Astrocyte (in vitro differentiated cells and primary cell): ENCODE measurements around the gene GFPT2. TPM values are rescaled to one million over a fixed set of nuclear protein-coding genes. Genes with fewer than 3 reads are reported as not detected.
A peak's percentile ranks its signal among the peaks of the same experiment; 100 is the strongest.

Experiments
- DNase-seq: peaks from one replicate; pipeline ENCODE4 v3.0.0-alpha.2; 2010; ENCODE audit warnings: low read depth
- FAIRE-seq: peaks from 2 replicates; lab custom pipeline; 2011; peaks lifted over from hg19 to GRCh38; lab: Jason Lieb, UNC
- H2AFZ ChIP-seq: 2 replicates; pipeline ENCODE4 v1.6.0; 2012; ENCODE audit warnings: low read depth, low read length, inconsistent platforms
- H3K27ac ChIP-seq: 2 replicates; pipeline ENCODE4 v1.5.1; 2011; ENCODE audit warnings: low read depth, low read length, inconsistent platforms
- H3K27me3 ChIP-seq: 2 replicates; pipeline ENCODE4 v1.6.0; 2011; ENCODE audit warnings: low read length, inconsistent platforms; ENCODE audit not compliant: insufficient read depth
- H3K36me3 ChIP-seq: 2 replicates; pipeline ENCODE4 v1.5.1; 2011; ENCODE audit warnings: low read length, inconsistent platforms; ENCODE audit not compliant: insufficient read depth
- H3K4me1 ChIP-seq: 2 replicates; pipeline ENCODE4 v1.5.1; 2011; ENCODE audit warnings: low read length, inconsistent platforms; ENCODE audit not compliant: insufficient read depth
- H3K4me2 ChIP-seq: 2 replicates; pipeline ENCODE4 v1.6.0; 2012; ENCODE audit warnings: low read length, inconsistent platforms
- H3K4me3 ChIP-seq: 2 replicates; pipeline ENCODE4 v1.5.1; 2011; ENCODE audit warnings: low read depth, mild to moderate bottlenecking, low read length, inconsistent platforms; ENCODE audit not compliant: insufficient read depth
- H3K79me2 ChIP-seq: 2 replicates; pipeline ENCODE4 v1.6.0; 2012; ENCODE audit warnings: mild to moderate bottlenecking, low read length, inconsistent platforms; ENCODE audit not compliant: insufficient read depth
- H3K9ac ChIP-seq: 2 replicates; pipeline ENCODE4 v1.6.0; 2012; ENCODE audit warnings: mild to moderate bottlenecking, low read length, inconsistent platforms
- H3K9me3 ChIP-seq: 2 replicates; pipeline ENCODE4 v1.5.1; 2012; ENCODE audit warnings: low read depth, mild to moderate bottlenecking, low read length, inconsistent platforms; ENCODE audit not compliant: insufficient read depth
- H4K20me1 ChIP-seq: 2 replicates; pipeline ENCODE4 v1.6.0; 2012; ENCODE audit warnings: low read length, inconsistent platforms; ENCODE audit not compliant: insufficient read depth
- H3K27ac Mint-ChIP-seq: one replicate; pipeline ENCODE4 v1.8.0; 2021; ENCODE audit warnings: mild to moderate bottlenecking, mixed read lengths; ENCODE audit not compliant: unreplicated experiment
- H3K27me3 Mint-ChIP-seq: one replicate; pipeline ENCODE4 v1.8.0; 2021; ENCODE audit warnings: low read depth, mixed read lengths; ENCODE audit not compliant: unreplicated experiment
- H3K36me3 Mint-ChIP-seq: one replicate; pipeline ENCODE4 v1.8.0; 2021; ENCODE audit warnings: low read depth, mixed read lengths; ENCODE audit not compliant: unreplicated experiment
- H3K4me1 Mint-ChIP-seq: one replicate; pipeline ENCODE4 v1.8.0; 2021; ENCODE audit warnings: low read depth, mixed read lengths; ENCODE audit not compliant: unreplicated experiment
- H3K4me3 Mint-ChIP-seq: one replicate; pipeline ENCODE4 v1.8.0; 2021; ENCODE audit warnings: mild to moderate bottlenecking, moderate library complexity, mixed read lengths; ENCODE audit not compliant: unreplicated experiment
- H3K9me3 Mint-ChIP-seq: one replicate; pipeline ENCODE4 v1.8.0; 2021; ENCODE audit warnings: mild to moderate bottlenecking, mixed read lengths; ENCODE audit not compliant: unreplicated experiment
- CTCF ChIP-seq: IDR thresholded peaks from 2 replicates; pipeline ENCODE4 v1.5.1; 2011; ENCODE audit warnings: low read depth, mild to moderate bottlenecking, inconsistent platforms, low read length, moderate library complexity; ENCODE audit not compliant: insufficient read depth
- EZH2 ChIP-seq: IDR thresholded peaks from 2 replicates; pipeline ENCODE4 v1.6.1; 2012; ENCODE audit warnings: mild to moderate bottlenecking, low read length, inconsistent platforms; ENCODE audit not compliant: insufficient read depth
- total RNA-seq: library from RNA; stranded (reverse); gene quantifications from 2 replicates; pipeline ENCODE4 v1.2.1, GENCODE V29; 2021

The GFPT2 gene
- total RNA-seq, 1 donor from 2014 or later: 14.6 TPM

DNA sequence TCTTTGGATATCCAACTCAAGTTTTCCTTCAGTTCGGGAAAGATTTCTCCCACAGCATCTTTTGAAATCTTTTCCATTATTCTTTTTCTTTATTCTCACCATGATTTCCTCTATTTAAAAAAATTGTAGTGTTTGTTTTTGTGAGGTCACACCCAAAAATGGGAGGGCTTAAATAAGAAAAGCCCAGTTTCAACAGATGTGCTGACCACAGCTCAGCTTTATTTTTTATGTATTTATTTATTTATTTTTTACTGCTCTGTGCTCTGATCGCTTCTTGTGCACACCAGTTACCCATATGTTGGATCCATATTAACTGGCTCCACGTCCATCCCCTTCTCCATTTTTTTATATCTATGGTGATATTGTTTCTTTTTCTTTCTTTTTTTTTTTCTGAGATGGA lies 20.3 kb downstream of the GFPT2 start:
- Mint-ChIP-seq H3K9me3 (no peaks in the 10 kb centered on the region), H3K4me3 (no peak overlapping the region)
- no peak overlapping the region for H3K4me2 ChIP-seq

DNA sequence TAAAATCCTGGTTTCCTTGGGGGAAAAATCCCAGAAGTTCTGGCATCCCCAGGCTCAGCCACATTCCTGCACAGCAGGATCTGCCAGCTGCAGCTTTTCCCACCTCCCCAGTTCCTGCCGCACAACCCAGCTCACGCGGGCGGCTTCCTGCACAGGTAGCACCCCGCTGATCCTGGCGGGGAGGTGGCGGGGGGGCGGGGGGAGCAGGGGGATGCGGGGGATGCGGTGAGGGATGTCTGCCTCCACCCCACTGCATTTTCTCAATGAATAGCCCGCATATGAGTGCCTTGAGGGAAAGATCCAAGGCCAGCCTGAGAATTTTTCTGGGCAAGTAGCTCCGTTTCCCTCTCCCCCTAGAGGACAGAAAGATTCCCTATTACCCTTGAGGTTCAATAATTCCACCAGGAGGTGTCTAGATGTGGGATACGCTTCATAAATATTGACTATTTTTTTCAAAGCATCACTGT lies 21.1 kb downstream of the GFPT2 start:
- Histone ChIP-seq H3K79me2 (peaks cover 13% of the 10 kb centered on the region), H3K27me3 (no peaks in the 10 kb centered on the region), H3K4me1 (peaks cover 44% of the 10 kb centered on the region), H3K9me3 (no peaks in the 10 kb centered on the region), H2AFZ (no peak overlapping the region), H3K27ac (peak overlapping the region; percentile 99), H3K4me2 (peak overlapping the region; percentile 77), H3K4me3 (peak overlapping the region; percentile 4), H4K20me1 (no peaks in the 10 kb centered on the region), H3K36me3 (peaks cover 23% of the 10 kb centered on the region), H3K9ac (peak overlapping the region; percentile 86)
- H3K9me3 Mint-ChIP-seq: no peaks in the 10 kb centered on the region
- H3K4me3 Mint-ChIP-seq: no peak overlapping the region
- peaks cover 10% of the 10 kb centered on the region for H3K36me3 Mint-ChIP-seq
- FAIRE-seq: no peak
- no peak for TF ChIP-seq EZH2
- peak; percentile 28 for TF ChIP-seq CTCF
- peak; percentile 51 for DNase-seq
- no peaks in the 10 kb centered on the region for H3K27me3 Mint-ChIP-seq
- H3K4me1 Mint-ChIP-seq: peaks cover 25% of the 10 kb centered on the region
- H3K27ac Mint-ChIP-seq: peak overlapping the region; percentile 92

More for the DNA sequence above, 20.3 kb downstream of the GFPT2 start:
- no peak for DNase-seq
- Histone ChIP-seq H3K27me3 (no peaks in the 10 kb centered on the region), H4K20me1 (no peaks in the 10 kb centered on the region), H3K9me3 (no peaks in the 10 kb centered on the region), H3K9ac (peak overlapping the region; percentile 27), H3K4me3 (no peak overlapping the region), H3K79me2 (peaks cover 13% of the 10 kb centered on the region), H3K4me1 (peaks cover 44% of the 10 kb centered on the region), H2AFZ (no peak overlapping the region), H3K36me3 (peaks cover 28% of the 10 kb centered on the region), H3K27ac (peak overlapping the region; percentile 99)
- Mint-ChIP-seq H3K27me3 (no peaks in the 10 kb centered on the region), H3K4me1 (peaks cover 25% of the 10 kb centered on the region), H3K36me3 (peaks cover 12% of the 10 kb centered on the region), H3K27ac (no peak overlapping the region)
- FAIRE-seq: no peak
- TF ChIP-seq EZH2: no peak
- no peak for TF ChIP-seq CTCF

DNA sequence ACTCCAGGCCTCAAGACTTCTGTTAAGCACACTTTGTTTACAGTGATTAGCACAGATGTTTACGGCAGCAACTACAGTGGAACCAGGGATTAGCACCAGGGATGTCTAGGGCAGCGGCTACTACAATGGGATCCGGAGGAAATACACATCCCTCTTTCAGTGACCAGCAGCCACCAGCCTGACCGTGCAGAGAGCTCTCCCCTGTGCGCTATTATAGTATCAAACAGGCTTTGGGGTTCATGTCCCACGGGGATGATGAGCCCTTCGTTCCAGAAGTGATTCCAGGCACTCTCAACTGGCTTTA lies 21.5 kb downstream of the GFPT2 start:
- Histone ChIP-seq H2AFZ (no peak overlapping the region), H3K4me3 (peak overlapping the region; percentile 4), H3K36me3 (peaks cover 23% of the 10 kb centered on the region), H3K27me3 (no peaks in the 10 kb centered on the region), H4K20me1 (no peaks in the 10 kb centered on the region), H3K79me2 (peaks cover 13% of the 10 kb centered on the region), H3K4me2 (peak overlapping the region; percentile 77), H3K27ac (peak overlapping the region; percentile 99), H3K4me1 (peaks cover 44% of the 10 kb centered on the region), H3K9ac (peak overlapping the region; percentile 86), H3K9me3 (no peaks in the 10 kb centered on the region)
- no peak overlapping the region for H3K4me3 Mint-ChIP-seq
- peak overlapping the region; percentile 92 for H3K27ac Mint-ChIP-seq
- no peaks in the 10 kb centered on the region for H3K9me3 Mint-ChIP-seq
- H3K4me1 Mint-ChIP-seq: peaks cover 25% of the 10 kb centered on the region
- H3K36me3 Mint-ChIP-seq: peaks cover 10% of the 10 kb centered on the region
- TF ChIP-seq EZH2 (no peak), CTCF (no peak)
- peak; percentile 34 for FAIRE-seq
- no peaks in the 10 kb centered on the region for H3K27me3 Mint-ChIP-seq
- no peak for DNase-seq
